Measurements from ENCODE around the gene FBXO3.
"Not testable (repeated sequence)": the region's sequence is repeated elsewhere in the genome, so short reads cannot be mapped to it uniquely, and the experiment has no call there.

The FBXO3 gene

GRCh38 chr11:33773987-33774735 is at the start of gene FBXO3:
FBXO3 (minus strand) TSS chr11:33774520; CDS start chr11:33774497, 23 bp downstream.
- DNase-seq (ENCODE audit: low read depth in 2 of 2), result peak; percentile 64 to 67

- not testable (repeated sequence) for DNase-seq (ENCODE audit: low read depth in 2 of 2)
Measured at GRCh38 chr11:33822981-33823380, 48.7 kb upstream of the FBXO3 start.

GRCh38 chr11:33819278-33820035 is 45.1 kb upstream of the FBXO3 start:
- no peak for DNase-seq (ENCODE audit: low read depth in 2 of 2)

- peak; percentile 70 to 91 for DNase-seq (ENCODE audit: low read depth in 2 of 2)
Measured at GRCh38 chr11:33808228-33808828, 34.0 kb upstream of the FBXO3 start.

- DNase-seq (ENCODE audit: low read depth in 2 of 2), result no peak
Measured at GRCh38 chr11:33804471-33804870, 30.2 kb upstream of the FBXO3 start.

GRCh38 chr11:33802194-33802950 is 28.1 kb upstream of the FBXO3 start:
- DNase-seq (ENCODE audit: low read depth in 2 of 2), result no peak

- no peak for DNase-seq (ENCODE audit: low read depth in 2 of 2)
Measured at GRCh38 chr11:33801821-33802193, 27.5 kb upstream of the FBXO3 start.

- DNase-seq (ENCODE audit: low read depth in 2 of 2), result no peak
Measured at GRCh38 chr11:33797879-33798278, 23.6 kb upstream of the FBXO3 start.

GRCh38 chr11:33790040-33790439 is 15.7 kb upstream of the FBXO3 start:
- DNase-seq (ENCODE audit: low read depth in 2 of 2), result no peak

- DNase-seq (ENCODE audit: low read depth in 2 of 2), result not testable (repeated sequence)
Measured at GRCh38 chr11:33788095-33788494, 13.8 kb upstream of the FBXO3 start.

- DNase-seq (ENCODE audit: low read depth in 2 of 2), result no peak
Measured at GRCh38 chr11:33787076-33787475, 12.8 kb upstream of the FBXO3 start.

GRCh38 chr11:33785609-33786008 is 11.3 kb upstream of the FBXO3 start:
- no peak for DNase-seq (ENCODE audit: low read depth in 2 of 2)

- no peak for DNase-seq (ENCODE audit: low read depth in 2 of 2)
Measured at GRCh38 chr11:33779849-33780528, 5.7 kb upstream of the FBXO3 start.

GRCh38 chr11:33778675-33779074 is 4.4 kb upstream of the FBXO3 start:
- DNase-seq (ENCODE audit: low read depth in 2 of 2), result no peak

GRCh38 chr11:33777906-33778305 is 3.6 kb upstream of the FBXO3 start:
- no peak for DNase-seq (ENCODE audit: low read depth in 2 of 2)

- DNase-seq (ENCODE audit: low read depth in 2 of 2), result no peak
Measured at GRCh38 chr11:33775832-33776470, 1.6 kb upstream of the FBXO3 start.

GRCh38 chr11:33775467-33775807 is 1.1 kb upstream of the FBXO3 start:
- DNase-seq (ENCODE audit: low read depth in 2 of 2), result no peak

GRCh38 chr11:33774736-33775466 is 581 bp upstream of the FBXO3 start:
- no peak for DNase-seq (ENCODE audit: low read depth in 2 of 2)

- DNase-seq (ENCODE audit: low read depth in 2 of 2), result no peak
Measured at GRCh38 chr11:33773404-33773986, 825 bp downstream of the FBXO3 start.

- DNase-seq (ENCODE audit: low read depth in 2 of 2), result no peak
Measured at GRCh38 chr11:33772870-33773269, 1.4 kb downstream of the FBXO3 start.

Measured in stimulated activated CD4-positive, alpha-beta T cell treated with anti-CD3 and anti-CD28 coated beads, Interleukin-12 subunit alpha, Interleukin-12 subunit beta, amount 100 ng/mL, for 24 hours (primary cell).